BJ (cell line): Measurements from ENCODE around the gene WDHD1. TPM values are rescaled to one million over a fixed set of nuclear protein-coding genes. Genes with fewer than 3 reads are reported as not detected.

Source experiments
- CTCF ChIA-PET: fragments of 350-600 bp; formaldehyde crosslinking; extraction: SDS; loops from one replicate; lab custom pipeline; 2021; ENCODE audit warnings: antibody characterized with exemption, inconsistent platforms; lab: Yijun Ruan, JAX
- POLR2A ChIA-PET: fragments of 300-600 bp; sonication (Branson Sonifier 250); formaldehyde crosslinking; extraction: SDS; loops from one replicate; lab custom pipeline; 2021; ENCODE audit warnings: antibody characterized with exemption; lab: Charles Lee
- DNase-seq: peaks from one replicate; pipeline ENCODE4 v3.0.0-alpha.2; 2011; ENCODE audit warnings: low read depth
- H3K27me3 ChIP-seq: 2 replicates; pipeline ENCODE4 v1.6.0; 2011; ENCODE audit warnings: low read length; ENCODE audit not compliant: control insufficient read depth, insufficient read depth
- H3K36me3 ChIP-seq: 2 replicates; pipeline ENCODE4 v1.5.1; 2011; ENCODE audit warnings: low read length; ENCODE audit not compliant: control insufficient read depth, insufficient read depth
- H3K4me3 ChIP-seq: 2 replicates; pipeline ENCODE4 v1.5.1; 2011; ENCODE audit warnings: low read depth, mild to moderate bottlenecking, control low read depth, low read length
- polyA plus RNA-seq: library from polyadenylated mRNA; depleted of rRNA; stranded (reverse); fragments of >200 nt; gene quantifications from 2 replicates; pipeline ENCODE4 v1.2.3, GENCODE V29; 2011
- TF ChIP-seq, protein P1 (sequence below): IDR thresholded peaks from 2 replicates; pipeline ENCODE4 v1.5.1; 2011; ENCODE audit warnings: low read depth, mild to moderate bottlenecking, control low read depth, inconsistent platforms, low read length, moderate library complexity; ENCODE audit not compliant: insufficient read depth

The WDHD1 gene
- polyA plus RNA-seq, 1 experiment, result 2.6 TPM

DNA sequence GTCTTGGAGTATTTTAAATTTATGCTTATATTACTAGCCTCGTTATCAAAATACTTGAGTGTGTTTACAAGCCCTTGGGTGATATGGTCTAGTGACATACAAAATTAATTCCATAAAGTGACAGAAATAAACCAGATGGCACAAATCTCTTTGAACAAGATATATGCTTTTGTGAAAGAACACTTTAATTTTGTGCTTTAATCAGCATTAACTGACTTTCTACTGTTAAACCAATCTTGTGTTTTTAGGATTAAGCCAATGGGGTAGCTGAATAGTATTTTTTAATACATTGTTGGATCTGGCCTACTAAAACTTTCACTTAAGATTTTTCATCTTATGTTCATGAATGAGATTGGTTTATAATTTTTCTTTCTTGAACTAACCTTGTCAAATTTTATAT, 93.9 kb downstream of the WDHD1 start:
- DNase-seq, result no peak
- CTCF ChIA-PET, result no interaction called here
- Histone ChIP-seq H3K36me3 (no peaks in the 10 kb centered on the region), H3K4me3 (no peak overlapping the region), H3K27me3 (no peaks in the 10 kb centered on the region)
- POLR2A ChIA-PET, result no interaction called here
- TF ChIP-seq, protein P1, sequence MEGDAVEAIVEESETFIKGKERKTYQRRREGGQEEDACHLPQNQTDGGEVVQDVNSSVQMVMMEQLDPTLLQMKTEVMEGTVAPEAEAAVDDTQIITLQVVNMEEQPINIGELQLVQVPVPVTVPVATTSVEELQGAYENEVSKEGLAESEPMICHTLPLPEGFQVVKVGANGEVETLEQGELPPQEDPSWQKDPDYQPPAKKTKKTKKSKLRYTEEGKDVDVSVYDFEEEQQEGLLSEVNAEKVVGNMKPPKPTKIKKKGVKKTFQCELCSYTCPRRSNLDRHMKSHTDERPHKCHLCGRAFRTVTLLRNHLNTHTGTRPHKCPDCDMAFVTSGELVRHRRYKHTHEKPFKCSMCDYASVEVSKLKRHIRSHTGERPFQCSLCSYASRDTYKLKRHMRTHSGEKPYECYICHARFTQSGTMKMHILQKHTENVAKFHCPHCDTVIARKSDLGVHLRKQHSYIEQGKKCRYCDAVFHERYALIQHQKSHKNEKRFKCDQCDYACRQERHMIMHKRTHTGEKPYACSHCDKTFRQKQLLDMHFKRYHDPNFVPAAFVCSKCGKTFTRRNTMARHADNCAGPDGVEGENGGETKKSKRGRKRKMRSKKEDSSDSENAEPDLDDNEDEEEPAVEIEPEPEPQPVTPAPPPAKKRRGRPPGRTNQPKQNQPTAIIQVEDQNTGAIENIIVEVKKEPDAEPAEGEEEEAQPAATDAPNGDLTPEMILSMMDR, result no peak

DNA sequence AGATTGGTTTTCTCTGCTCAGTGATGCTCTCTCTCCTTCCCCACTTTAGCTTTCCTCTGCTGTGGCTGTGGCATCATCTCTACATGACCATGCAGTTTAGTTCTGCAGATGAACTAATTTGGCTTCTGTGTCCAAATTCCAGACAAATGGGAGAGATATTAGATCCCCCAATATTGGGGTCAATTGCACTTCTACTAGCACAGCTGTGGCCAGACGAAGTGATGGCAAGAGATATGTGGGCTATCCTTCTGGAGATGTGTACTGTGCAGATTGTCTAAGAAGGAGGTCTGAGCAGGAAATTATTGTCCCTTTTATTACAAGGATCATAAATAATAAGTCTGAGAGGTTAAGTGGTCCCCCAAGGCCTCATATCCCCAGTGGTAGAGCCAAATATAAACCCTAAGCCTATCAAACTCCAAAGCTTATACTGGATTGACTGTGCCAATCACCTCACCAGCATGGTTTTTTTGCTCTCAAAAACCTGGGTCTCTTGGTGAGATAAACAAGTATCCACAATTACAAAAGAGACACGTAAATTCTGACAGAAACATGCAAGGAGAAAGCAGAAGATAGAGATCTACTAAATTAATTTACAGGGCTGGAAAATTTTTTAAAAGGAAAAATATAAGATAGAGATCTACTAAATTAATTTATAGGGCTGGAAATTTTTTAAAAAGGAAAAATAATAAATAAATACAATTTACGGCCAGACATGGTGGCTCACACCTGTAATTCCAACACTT, 95.1 kb downstream of the WDHD1 start:
- CTCF ChIA-PET, result no interaction called here
- Histone ChIP-seq H3K27me3 (no peaks in the 10 kb centered on the region), H3K36me3 (no peaks in the 10 kb centered on the region), H3K4me3 (no peak overlapping the region)
- POLR2A ChIA-PET, result no interaction called here
- TF ChIP-seq, protein P1, result no peak
- no peak for DNase-seq

DNA sequence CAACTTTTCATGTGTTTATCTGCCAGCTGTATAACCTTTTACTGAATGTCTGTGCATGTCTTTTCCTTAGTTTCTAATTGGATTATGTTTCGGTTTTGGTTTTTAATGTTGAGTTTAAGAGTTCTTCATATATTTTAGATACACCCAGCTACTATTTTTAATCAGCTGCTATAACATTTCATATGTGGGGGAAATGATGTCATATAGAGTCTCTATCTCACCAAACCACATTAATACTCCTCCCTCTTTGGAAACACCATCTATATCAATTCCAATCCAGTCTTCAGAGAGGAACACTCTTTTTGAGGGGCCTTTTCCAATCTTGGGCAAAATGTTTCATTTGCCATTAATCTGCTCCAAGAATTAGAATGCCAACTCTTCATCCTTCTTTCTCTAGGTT, 95.8 kb downstream of the WDHD1 start:
- TF ChIP-seq, protein P1, result no peak
- Histone ChIP-seq H3K27me3 (no peaks in the 10 kb centered on the region), H3K4me3 (no peak overlapping the region), H3K36me3 (no peaks in the 10 kb centered on the region)
- ChIA-PET CTCF (no interaction called here), POLR2A (no interaction called here)
- no peak for DNase-seq

DNA sequence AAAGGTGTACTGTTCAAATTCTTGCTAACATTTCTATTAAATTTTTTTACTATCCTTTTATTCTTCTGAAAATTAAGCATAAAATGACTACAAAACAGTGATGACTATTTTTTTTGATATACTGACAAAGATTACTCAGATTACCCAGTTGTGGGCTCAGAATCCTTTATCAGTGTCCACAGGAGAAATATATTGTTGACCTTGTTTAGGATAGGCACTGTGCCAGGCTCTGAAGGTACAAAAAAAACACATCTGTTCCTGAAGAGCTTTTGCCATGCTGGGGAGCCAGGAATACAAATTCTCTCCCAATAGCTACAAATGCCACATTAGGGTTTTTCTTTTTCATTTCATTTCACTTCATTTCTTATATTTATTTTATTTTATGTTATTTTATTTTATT, 97.3 kb downstream of the WDHD1 start:
- ChIA-PET CTCF (interaction anchor here (0.7 kb wide), 1 partner anchor 26 kb away, joined by 3 read pairs; no protein-coding TSS in a partner anchor), POLR2A (no interaction called here)
- TF ChIP-seq, protein P1, result no peak
- H3K4me3 ChIP-seq, result no peak overlapping the region
- no peaks in the 10 kb centered on the region for H3K27me3 ChIP-seq
- DNase-seq, result no peak
- no peaks in the 10 kb centered on the region for H3K36me3 ChIP-seq

DNA sequence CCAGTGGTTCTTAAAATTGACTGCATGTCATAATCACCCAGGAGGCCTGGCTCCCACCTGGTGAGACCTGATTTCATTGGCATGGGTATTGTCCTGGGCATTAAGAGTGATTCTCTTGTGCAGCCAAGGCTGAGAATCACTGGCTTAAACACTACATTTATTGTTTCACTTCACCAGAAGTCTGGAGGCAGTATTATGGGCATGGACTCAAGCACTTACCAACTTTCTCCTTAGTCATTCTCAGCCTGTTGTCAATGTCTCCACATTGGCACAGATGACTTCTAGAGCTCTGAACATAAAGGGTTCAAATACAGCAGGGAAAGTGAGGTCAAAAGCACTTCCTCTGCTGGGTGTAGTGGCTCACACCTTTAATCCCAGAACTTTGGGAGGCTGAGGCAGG, 98.7 kb downstream of the WDHD1 start:
- Histone ChIP-seq H3K36me3 (no peaks in the 10 kb centered on the region), H3K27me3 (no peaks in the 10 kb centered on the region), H3K4me3 (no peak overlapping the region)
- ChIA-PET POLR2A (no interaction called here), CTCF (no interaction called here)
- DNase-seq, result no peak
- TF ChIP-seq, protein P1, result no peak
